ENCODE data around the gene KAT6B. TPM values are rescaled to one million over a fixed set of nuclear protein-coding genes. Genes with fewer than 3 reads are reported as not detected.

KAT6B gene
- total and polyA plus RNA-seq, 2 donors (not counting 1 experiment from before 2014, with no cell fraction given) = 3.9 to 37.8 TPM

DNA sequence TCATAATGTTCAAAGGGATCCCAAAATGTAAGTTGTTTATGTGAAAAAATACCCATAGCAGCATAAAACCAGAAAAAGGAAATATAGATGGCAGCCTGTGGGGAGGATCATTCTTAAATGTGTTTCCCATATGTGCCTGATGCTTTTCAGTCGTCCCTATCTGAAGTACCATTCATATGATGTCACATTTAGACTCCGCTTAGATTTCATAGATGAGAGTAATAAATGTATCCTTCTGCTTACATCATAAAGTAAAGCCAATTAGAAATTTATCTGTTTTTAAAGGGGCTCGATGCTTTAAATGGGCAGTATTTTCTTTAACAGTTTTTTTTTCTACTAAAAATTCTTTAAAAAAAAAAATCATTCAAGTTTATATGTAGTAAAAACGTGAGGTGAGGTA is 136.1 kb downstream of the KAT6B start:
- TF ChIP-seq CTCF (conservative IDR thresholded peaks at IDR 0.05 in 1 of 2, IDR thresholded peaks at IDR 0.05 in 1 of 2; ENCODE audit: low read depth in 1 of 2, low read length in 2 of 2) (no peak), EZH2 (IDR thresholded peaks at IDR 0.05; ENCODE audit: low read length, missing control alignments) (no peak)
- Histone ChIP-seq H3K4me1 (ENCODE audit: control insufficient read depth, extremely low read depth, insufficient read depth, low read length) (no peaks in the 10 kb centered on the region), H3K4me3 (replicated peaks in 1 of 4; ENCODE audit: control extremely low read depth in 1 of 4, insufficient read depth in 1 of 4, low read depth in 3 of 4, low read length in 4 of 4) (no peak overlapping the region), H3K4me2 (ENCODE audit: extremely low read depth, insufficient read depth, low read length) (no peak overlapping the region), H3K27ac (ENCODE audit: insufficient read depth, low read length) (no peak overlapping the region), H3K36me3 (ENCODE audit: control insufficient read depth, insufficient read depth, low read length) (no peaks in the 10 kb centered on the region), H2AFZ (ENCODE audit: low read length) (no peak overlapping the region), H4K20me1 (ENCODE audit: control insufficient read depth, extremely low read depth, insufficient read depth, low read length) (no peaks in the 10 kb centered on the region), H3K9ac (ENCODE audit: insufficient read depth, low read length) (no peak overlapping the region), H3K27me3 (ENCODE audit: control insufficient read depth, insufficient read depth, low read length) (no peaks in the 10 kb centered on the region), H3K79me2 (ENCODE audit: control insufficient read depth, insufficient read depth, low read length) (no peaks in the 10 kb centered on the region), H3K9me3 (ENCODE audit: control insufficient read depth, insufficient read depth, low read depth, low read length) (no peaks in the 10 kb centered on the region)
- no peak for DNase-seq (ENCODE audit: low read depth in 2 of 2)

DNA sequence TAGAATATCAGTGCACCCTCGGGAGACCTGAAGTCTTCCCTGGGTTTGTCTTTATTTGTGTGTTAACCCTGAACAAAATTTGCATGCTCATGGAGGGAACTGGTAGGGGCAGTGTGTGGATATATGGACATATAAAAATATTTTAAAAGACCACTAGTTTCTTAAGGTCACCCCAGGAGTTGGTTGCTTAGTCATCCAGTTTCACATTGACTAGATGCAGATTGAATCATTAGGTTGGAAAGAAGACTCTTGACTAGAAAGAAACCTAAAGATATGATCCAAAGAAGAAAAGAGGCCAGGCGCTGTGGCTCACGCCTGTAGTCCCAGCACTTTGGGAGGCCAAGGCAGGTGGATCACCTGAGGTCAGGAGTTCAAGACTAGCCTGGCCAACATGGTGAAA is 137.1 kb downstream of the KAT6B start:
- Histone ChIP-seq H3K36me3 (ENCODE audit: control insufficient read depth, insufficient read depth, low read length) (no peaks in the 10 kb centered on the region), H3K9me3 (ENCODE audit: control insufficient read depth, insufficient read depth, low read depth, low read length) (no peaks in the 10 kb centered on the region), H3K4me3 (replicated peaks in 1 of 4; ENCODE audit: control extremely low read depth in 1 of 4, insufficient read depth in 1 of 4, low read depth in 3 of 4, low read length in 4 of 4) (no peak overlapping the region), H4K20me1 (ENCODE audit: control insufficient read depth, extremely low read depth, insufficient read depth, low read length) (no peaks in the 10 kb centered on the region), H2AFZ (ENCODE audit: low read length) (no peak overlapping the region), H3K27me3 (ENCODE audit: control insufficient read depth, insufficient read depth, low read length) (no peaks in the 10 kb centered on the region), H3K4me1 (ENCODE audit: control insufficient read depth, extremely low read depth, insufficient read depth, low read length) (no peaks in the 10 kb centered on the region), H3K9ac (ENCODE audit: insufficient read depth, low read length) (no peak overlapping the region), H3K4me2 (ENCODE audit: extremely low read depth, insufficient read depth, low read length) (no peak overlapping the region), H3K79me2 (ENCODE audit: control insufficient read depth, insufficient read depth, low read length) (no peaks in the 10 kb centered on the region), H3K27ac (ENCODE audit: insufficient read depth, low read length) (no peak overlapping the region)
- DNase-seq (ENCODE audit: low read depth in 2 of 2) = peak in 1 of 2 donors; percentile 12
- TF ChIP-seq CTCF (conservative IDR thresholded peaks at IDR 0.05 in 1 of 2, IDR thresholded peaks at IDR 0.05 in 1 of 2; ENCODE audit: low read depth in 1 of 2, low read length in 2 of 2) = no peak
- TF ChIP-seq EZH2 (IDR thresholded peaks at IDR 0.05; ENCODE audit: low read length, missing control alignments) = no peak

DNA sequence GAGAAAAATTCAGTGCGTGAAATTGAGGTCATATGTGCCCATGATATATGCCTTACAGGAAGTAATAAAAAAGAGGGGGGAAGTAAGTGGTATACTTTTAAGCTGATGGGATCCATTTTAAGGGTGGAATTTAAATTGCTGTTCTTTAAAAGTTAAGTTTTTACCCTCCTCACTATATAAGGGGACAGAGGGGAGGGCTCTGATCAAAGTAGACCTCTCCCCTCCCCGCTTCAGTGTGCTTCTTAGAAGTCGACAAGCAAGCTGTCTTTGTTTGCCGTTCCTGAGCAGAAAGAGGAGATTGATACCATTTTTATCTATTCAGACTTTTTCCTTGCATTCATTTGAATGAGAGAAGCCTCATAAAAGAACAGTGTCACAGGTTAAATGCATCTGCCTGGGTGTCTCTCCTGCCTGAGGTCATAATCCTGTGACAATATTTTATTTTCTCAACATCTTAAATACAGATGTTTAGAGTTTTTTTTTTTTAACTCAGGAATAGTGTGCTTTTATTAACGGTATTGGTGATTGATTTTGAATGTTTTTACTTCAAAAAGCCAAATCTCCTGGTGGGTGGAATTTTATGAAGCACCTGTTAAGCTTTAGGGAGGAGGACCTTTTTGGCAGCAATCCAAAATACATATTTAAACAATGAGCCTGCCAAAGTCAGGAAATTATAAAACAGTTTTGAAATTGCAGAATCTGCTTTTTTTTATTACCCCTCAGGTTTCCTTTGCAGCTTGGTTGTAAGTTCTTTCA is 141.7 kb downstream of the KAT6B start:
- Histone ChIP-seq H3K4me1 (ENCODE audit: control insufficient read depth, extremely low read depth, insufficient read depth, low read length) (no peaks in the 10 kb centered on the region), H3K4me3 (replicated peaks in 1 of 4; ENCODE audit: control extremely low read depth in 1 of 4, insufficient read depth in 1 of 4, low read depth in 3 of 4, low read length in 4 of 4) (no peak overlapping the region), H3K9ac (ENCODE audit: insufficient read depth, low read length) (no peak overlapping the region), H4K20me1 (ENCODE audit: control insufficient read depth, extremely low read depth, insufficient read depth, low read length) (peaks cover 2% of the 10 kb centered on the region), H3K27me3 (ENCODE audit: control insufficient read depth, insufficient read depth, low read length) (no peaks in the 10 kb centered on the region), H2AFZ (ENCODE audit: low read length) (no peak overlapping the region), H3K9me3 (ENCODE audit: control insufficient read depth, insufficient read depth, low read depth, low read length) (no peaks in the 10 kb centered on the region), H3K79me2 (ENCODE audit: control insufficient read depth, insufficient read depth, low read length) (no peaks in the 10 kb centered on the region), H3K27ac (ENCODE audit: insufficient read depth, low read length) (no peak overlapping the region), H3K36me3 (ENCODE audit: control insufficient read depth, insufficient read depth, low read length) (no peaks in the 10 kb centered on the region), H3K4me2 (ENCODE audit: extremely low read depth, insufficient read depth, low read length) (no peak overlapping the region)
- no peak for TF ChIP-seq CTCF (conservative IDR thresholded peaks at IDR 0.05 in 1 of 2, IDR thresholded peaks at IDR 0.05 in 1 of 2; ENCODE audit: low read depth in 1 of 2, low read length in 2 of 2)
- TF ChIP-seq EZH2 (IDR thresholded peaks at IDR 0.05; ENCODE audit: low read length, missing control alignments) = no peak
- peak in 1 of 2 donors; percentile 27 for DNase-seq (ENCODE audit: low read depth in 2 of 2)

Data from fibroblast of lung (primary cell).